Activated CD4-positive, alpha-beta T cell treated with anti-CD3 and anti-CD28 coated beads, Interleukin-2, amount 10 ng/mL, durations not matched to agents 7 days and 5 days (primary cell): ENCODE measurements around the gene MIA2. TPM values are rescaled to one million over a fixed set of nuclear protein-coding genes. Genes with fewer than 3 reads are reported as not detected.
A peak's percentile ranks its signal among the peaks of the same experiment; 100 is the strongest.
"Not testable (repeated sequence)": the region's sequence is repeated elsewhere in the genome, so short reads cannot be mapped to it uniquely, and the experiment has no call there.

ENCODE experiments used
- CTCF ChIA-PET: fragments of 350-600 bp; sonication (Branson Sonifier 250); formaldehyde crosslinking; loops from one replicate; lab custom pipeline; 2021; ENCODE audit warnings: antibody characterized with exemption; lab: Charles Lee
- POLR2A ChIA-PET: fragments of 350-600 bp; sonication (Branson Sonifier 250); formaldehyde crosslinking; loops from one replicate; lab custom pipeline; 2021; ENCODE audit warnings: antibody characterized with exemption; lab: Charles Lee
- DNase-seq: peaks from one replicate; pipeline ENCODE4 v3.0.0-alpha.2; 2020
- H3K27ac Mint-ChIP-seq: one replicate; pipeline ENCODE4 v1.8.0; 2021; ENCODE audit warnings: mild to moderate bottlenecking, moderate library complexity, mixed read lengths
- H3K27me3 Mint-ChIP-seq: one replicate; pipeline ENCODE4 v1.8.0; 2021; ENCODE audit warnings: mixed read lengths
- H3K36me3 Mint-ChIP-seq: one replicate; pipeline ENCODE4 v1.8.0; 2021; ENCODE audit warnings: low read depth, mixed read lengths
- H3K4me1 Mint-ChIP-seq: one replicate; pipeline ENCODE4 v1.8.0; 2021; ENCODE audit warnings: mixed read lengths
- H3K4me3 Mint-ChIP-seq: one replicate; pipeline ENCODE4 v1.8.0; 2021; ENCODE audit warnings: mild to moderate bottlenecking, moderate library complexity, mixed read lengths
- H3K9me3 Mint-ChIP-seq: one replicate; pipeline ENCODE4 v1.8.0; 2021; ENCODE audit warnings: mixed read lengths
- total RNA-seq, 2 experiments: library from RNA; stranded (reverse); gene quantifications; one replicate each; pipeline ENCODE4 v1.2.3, GENCODE V29; 2021

MIA2 gene
- total RNA-seq, 2 experiments from 2014 or later, result 25.5 to 28.2 TPM

- Mint-ChIP-seq H3K27me3 (no peaks in the 10 kb centered on the region), H3K36me3 (peaks cover 2% of the 10 kb centered on the region), H3K4me3 (no peak overlapping the region), H3K9me3 (peaks cover 5% of the 10 kb centered on the region), H3K4me1 (peaks cover 18% of the 10 kb centered on the region), H3K27ac (no peak overlapping the region)
- DNase-seq, result no peak
- CTCF ChIA-PET, result interaction anchor here (1.3 to 1.6 kb wide), 2 partner anchors 9 to 48 kb away, joined by 3 read pairs; partner anchors contain the start of gene TRAPPC6B
- POLR2A ChIA-PET, result no interaction called here
Measured at GRCh38 chr14:39218171-39218769, 15.4 kb upstream of the MIA2 start.

DNA sequence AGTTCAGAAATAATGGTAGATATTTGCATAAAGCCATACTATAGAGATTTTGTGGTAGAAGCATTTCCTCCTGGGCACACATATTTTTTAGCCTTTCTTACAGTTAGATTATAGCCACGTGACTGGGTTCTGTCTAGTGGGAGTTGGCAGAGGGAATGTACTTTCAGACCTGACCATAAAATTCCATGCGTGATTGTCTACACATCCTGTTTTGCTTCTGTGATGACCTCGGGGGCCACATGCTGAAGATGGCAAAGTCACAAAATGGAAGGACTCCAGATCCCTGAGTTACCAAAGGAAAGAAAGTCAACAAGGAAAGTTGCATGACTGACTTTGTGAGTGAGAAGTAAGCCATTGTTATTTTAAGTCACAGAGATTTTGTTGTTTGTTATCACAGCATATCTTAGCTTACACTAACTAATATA, 14.6 kb upstream of the MIA2 start:
- H3K27ac Mint-ChIP-seq, result no peak overlapping the region
- ChIA-PET CTCF (interaction anchor here (0.9 to 1.6 kb wide), 3 partner anchors 8 to 49 kb away, joined by 3 read pairs; partner anchors contain the start of gene TRAPPC6B), POLR2A (no interaction called here)
- H3K27me3 Mint-ChIP-seq, result no peaks in the 10 kb centered on the region
- no peak overlapping the region for H3K4me3 Mint-ChIP-seq
- H3K9me3 Mint-ChIP-seq, result peaks cover 5% of the 10 kb centered on the region
- H3K36me3 Mint-ChIP-seq, result peaks cover 2% of the 10 kb centered on the region
- DNase-seq, result no peak
- peaks cover 18% of the 10 kb centered on the region for H3K4me1 Mint-ChIP-seq

DNA sequence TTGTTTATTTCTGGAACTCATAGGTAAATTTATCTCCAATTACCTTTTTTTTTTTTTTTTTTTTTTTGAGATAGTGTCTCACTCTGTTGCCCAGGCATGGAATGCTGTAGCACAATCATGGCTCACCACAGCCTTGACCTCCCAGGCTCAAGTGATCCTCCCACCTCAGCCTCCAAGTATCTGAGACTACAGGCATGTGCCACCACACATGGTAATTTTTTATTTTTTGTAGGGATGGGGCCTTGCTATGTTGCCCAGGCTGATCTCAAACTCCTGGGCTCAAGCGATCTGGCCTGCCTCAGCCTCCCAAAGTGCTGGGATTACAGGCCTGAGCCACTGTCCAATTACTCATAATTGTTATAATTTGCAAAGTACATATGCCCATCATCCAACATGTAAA, 13.2 kb upstream of the MIA2 start:
- H3K9me3 Mint-ChIP-seq, H3K4me3 Mint-ChIP-seq, CTCF ChIA-PET, H3K27me3 Mint-ChIP-seq, POLR2A ChIA-PET, DNase-seq, H3K36me3 Mint-ChIP-seq: not testable (repeated sequence)
- Mint-ChIP-seq H3K4me1 (peaks cover 20% of the 10 kb centered on the region), H3K27ac (peak overlapping the region; percentile 41)

GRCh38 chr14:39228044-39228443, 5.7 kb upstream of the MIA2 start:
- no peak for DNase-seq
- H3K36me3 Mint-ChIP-seq, result peaks cover 2% of the 10 kb centered on the region

DNA sequence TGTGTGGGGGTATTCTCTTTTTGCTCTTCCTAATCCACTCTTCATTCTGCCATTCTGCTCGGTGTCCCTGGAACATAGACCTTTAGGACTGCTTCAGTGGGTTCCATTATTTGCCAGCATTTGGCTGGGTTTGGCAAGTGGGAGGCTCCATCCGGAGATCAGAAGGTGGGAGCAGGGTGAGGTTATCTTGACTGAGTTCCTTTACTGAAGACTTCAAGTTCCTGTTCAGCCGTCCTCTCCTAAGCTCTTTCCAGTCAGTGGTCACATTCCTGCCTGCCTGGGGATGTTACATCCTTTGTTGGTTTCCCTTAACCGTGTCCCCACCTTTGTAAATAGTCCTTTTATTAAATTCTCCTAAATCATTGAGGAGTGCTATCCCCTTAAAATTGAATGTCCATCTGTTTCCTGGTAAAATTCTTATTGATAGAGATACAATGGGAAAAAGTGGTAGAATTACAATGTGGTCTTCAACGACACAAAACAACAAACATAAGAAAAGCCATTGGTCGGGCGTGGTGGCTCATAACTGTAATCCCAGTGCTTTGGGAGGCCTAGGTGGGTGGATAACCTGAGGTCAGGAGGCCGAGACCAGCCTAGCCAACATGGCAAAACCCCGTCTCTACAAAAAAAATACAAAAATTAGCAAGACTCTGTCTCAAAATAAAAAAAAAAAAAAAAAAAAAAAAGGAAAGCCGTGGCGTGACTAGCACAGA, 5.0 kb upstream of the MIA2 start:
- ChIA-PET POLR2A (interaction anchor here (0.8 to 1.5 kb wide), 3 partner anchors 58 to 197 kb away, joined by 3 to 7 read pairs (median 3); partner anchors contain the start of gene TRAPPC6B), CTCF (interaction anchor here (0.6 to 1.7 kb wide), 5 partner anchors 15 to 203 kb away, joined by 3 to 4 read pairs (median 3); no protein-coding TSS in a partner anchor)
- H3K36me3 Mint-ChIP-seq, result peaks cover 2% of the 10 kb centered on the region
- DNase-seq, result no peak
- H3K27me3 Mint-ChIP-seq, result no peaks in the 10 kb centered on the region
- H3K27ac Mint-ChIP-seq, result peak overlapping the region; percentile 94
- H3K9me3 Mint-ChIP-seq, result no peaks in the 10 kb centered on the region
- H3K4me1 Mint-ChIP-seq, result peaks cover 55% of the 10 kb centered on the region
- H3K4me3 Mint-ChIP-seq, result peak overlapping the region; percentile 39

More at GRCh38 chr14:39228044-39228443, 5.7 kb upstream of the MIA2 start:
- POLR2A ChIA-PET, result no interaction called here
- CTCF ChIA-PET, result interaction anchor here (0.8 to 1.3 kb wide), 2 partner anchors 10 to 206 kb away, joined by 3 read pairs; no protein-coding TSS in a partner anchor
- no peaks in the 10 kb centered on the region for H3K27me3 Mint-ChIP-seq
- no peak overlapping the region for H3K4me3 Mint-ChIP-seq
- peaks cover 52% of the 10 kb centered on the region for H3K4me1 Mint-ChIP-seq
- peak overlapping the region; percentile 94 for H3K27ac Mint-ChIP-seq
- no peaks in the 10 kb centered on the region for H3K9me3 Mint-ChIP-seq

GRCh38 chr14:39229222-39229543, 4.5 kb upstream of the MIA2 start:
- Mint-ChIP-seq H3K4me3 (peak overlapping the region; percentile 39), H3K27ac (peak overlapping the region; percentile 94), H3K27me3 (no peaks in the 10 kb centered on the region), H3K36me3 (peaks cover 2% of the 10 kb centered on the region), H3K9me3 (no peaks in the 10 kb centered on the region), H3K4me1 (peaks cover 58% of the 10 kb centered on the region)
- ChIA-PET CTCF (interaction anchor here (0.6 to 1.7 kb wide), 5 partner anchors 16 to 202 kb away, joined by 3 to 4 read pairs (median 3); no protein-coding TSS in a partner anchor), POLR2A (interaction anchor here (0.7 to 1.5 kb wide), 4 partner anchors 59 to 203 kb away, joined by 3 to 7 read pairs (median 3); partner anchors contain the start of genes FBXO33 and TRAPPC6B)
- DNase-seq, result peak; percentile 80

GRCh38 chr14:39229601-39230110, 4.1 kb upstream of the MIA2 start:
- CTCF ChIA-PET, result interaction anchor here (0.6 to 1.7 kb wide), 5 partner anchors 16 to 202 kb away, joined by 3 to 4 read pairs (median 3); no protein-coding TSS in a partner anchor
- Mint-ChIP-seq H3K36me3 (peaks cover 2% of the 10 kb centered on the region), H3K9me3 (no peaks in the 10 kb centered on the region), H3K4me1 (peaks cover 59% of the 10 kb centered on the region), H3K4me3 (peak overlapping the region; percentile 2), H3K27ac (peak overlapping the region; percentile 94), H3K27me3 (no peaks in the 10 kb centered on the region)
- POLR2A ChIA-PET, result interaction anchor here (0.7 to 1.5 kb wide), 4 partner anchors 59 to 203 kb away, joined by 3 to 7 read pairs (median 3); partner anchors contain the start of genes FBXO33 and TRAPPC6B
- peak; percentile 13 for DNase-seq

- Mint-ChIP-seq H3K27me3 (no peaks in the 10 kb centered on the region), H3K36me3 (peaks cover 2% of the 10 kb centered on the region), H3K9me3 (no peaks in the 10 kb centered on the region), H3K4me3 (no peak overlapping the region), H3K27ac (peak overlapping the region; percentile 85), H3K4me1 (peaks cover 57% of the 10 kb centered on the region)
- ChIA-PET POLR2A (interaction anchor here (0.6 kb wide), 1 partner anchor 47 kb away, joined by 4 read pairs; no protein-coding TSS in a partner anchor), CTCF (interaction anchor here (1.0 to 2.1 kb wide), 4 partner anchors 16 to 50 kb away, joined by 3 to 5 read pairs (median 4); no protein-coding TSS in a partner anchor)
- DNase-seq, result no peak
Measured at GRCh38 chr14:39230416-39231035, 3.2 kb upstream of the MIA2 start.

- H3K4me3 Mint-ChIP-seq, result not testable (repeated sequence)
Measured at GRCh38 chr14:39231751-39232553, 1.8 kb upstream of the MIA2 start.

DNA sequence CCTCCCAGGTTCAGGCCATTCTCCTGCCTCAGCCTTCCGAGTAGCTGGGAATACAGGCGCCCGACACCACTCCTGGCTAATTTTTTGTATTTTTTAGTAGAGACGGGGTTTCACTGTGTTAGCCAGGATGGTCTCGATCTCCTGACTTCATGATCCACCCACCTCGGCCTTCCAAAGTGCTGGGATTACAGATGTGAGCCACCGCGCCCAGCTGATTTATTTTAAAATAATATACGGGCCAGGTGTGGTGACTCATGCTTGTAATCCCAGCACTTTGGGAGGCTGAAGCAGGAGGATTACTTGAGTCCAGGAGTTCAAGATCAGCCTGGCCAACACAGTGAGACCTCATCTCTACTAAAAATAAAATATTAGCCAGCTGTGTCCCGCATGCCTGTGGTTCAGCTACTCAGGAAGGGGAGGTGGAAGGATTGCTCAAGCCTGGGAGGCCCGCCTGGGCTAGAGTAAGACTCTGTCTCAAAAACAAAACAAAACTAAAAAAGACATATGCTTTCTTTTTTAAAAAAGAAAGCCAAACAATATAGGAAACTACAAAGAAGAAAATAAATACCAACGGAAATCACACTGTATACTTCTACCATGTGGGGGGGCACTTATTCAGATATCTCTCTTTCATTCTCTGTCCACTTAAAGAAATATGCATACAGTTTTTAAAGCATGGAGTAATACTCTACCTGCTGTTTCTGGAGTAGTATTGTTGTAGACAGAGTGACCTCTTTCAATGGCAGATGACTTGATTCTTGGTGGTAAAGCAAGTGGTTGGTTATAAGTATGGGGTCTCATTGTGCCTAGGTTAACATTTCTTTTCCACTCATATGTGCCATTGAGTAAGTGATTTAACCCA, 930 bp upstream of the MIA2 start:
- ChIA-PET CTCF (interaction anchor here (1.1 to 1.7 kb wide), 4 partner anchors 14 to 199 kb away, joined by 3 to 5 read pairs (median 3); partner anchors contain the start of gene FBXO33), POLR2A (interaction anchor here (1.3 kb wide), 1 partner anchor 193 kb away, joined by 7 read pairs; no protein-coding TSS in a partner anchor)
- no peaks in the 10 kb centered on the region for H3K36me3 Mint-ChIP-seq
- no peaks in the 10 kb centered on the region for H3K9me3 Mint-ChIP-seq
- DNase-seq, result no peak
- H3K27ac Mint-ChIP-seq, result peak overlapping the region; percentile 64
- H3K4me1 Mint-ChIP-seq, result peaks cover 57% of the 10 kb centered on the region
- no peak overlapping the region for H3K4me3 Mint-ChIP-seq
- H3K27me3 Mint-ChIP-seq, result no peaks in the 10 kb centered on the region

More at GRCh38 chr14:39231751-39232553, 1.8 kb upstream of the MIA2 start:
- H3K27me3 Mint-ChIP-seq, H3K9me3 Mint-ChIP-seq, H3K36me3 Mint-ChIP-seq: not testable (repeated sequence)
- CTCF ChIA-PET, result interaction anchor here (0.6 to 2.1 kb wide), 10 partner anchors 15 to 200 kb away, joined by 3 to 5 read pairs (median 3); partner anchors contain the start of gene FBXO33
- DNase-seq, result peak; percentile 68
- POLR2A ChIA-PET, result interaction anchor here (1.3 kb wide), 1 partner anchor 194 kb away, joined by 7 read pairs; no protein-coding TSS in a partner anchor
- H3K4me1 Mint-ChIP-seq, result peaks cover 62% of the 10 kb centered on the region
- peak overlapping the region; percentile 3 for H3K27ac Mint-ChIP-seq
